Spleen (tissue), 11 donors: Measurements from ENCODE around the gene OPCML. TPM values are rescaled to one million over a fixed set of nuclear protein-coding genes. Genes with fewer than 3 reads are reported as not detected.

ENCODE experiments used
- DNase-seq: peaks from one replicate; pipeline ENCODE4 v3.0.0-alpha.2; 2020
- H3K27ac ChIP-seq, 8 donors: fragments of 200-600 bp; sonication (generic) in 7 of 8; 1 replicate in 4 of 8; 2 replicates in 4 of 8; pipeline versions ENCODE4 v1.5.0 to v1.8.0; 2016 to 2021; ENCODE audit warnings: inconsistent platforms in 4 of 8, mild to moderate bottlenecking in 4 of 8, moderate library complexity in 1 of 8
- H3K27me3 ChIP-seq, 7 donors: fragments of 200-600 bp; sonication (generic) in 6 of 7; replicated peaks in 1 of 7; 1 replicate in 4 of 7; 2 replicates in 3 of 7; pipeline versions ENCODE4 v1.5.0 to v1.8.0; 2016 to 2021; ENCODE audit warnings: inconsistent platforms in 3 of 7, mild to moderate bottlenecking in 1 of 7
- H3K36me3 ChIP-seq, 6 donors: fragments of 200-600 bp; sonication (generic) in 5 of 6; 1 replicate in 4 of 6; 2 replicates in 2 of 6; pipeline versions ENCODE4 v1.5.0 to v1.8.0; 2016 to 2021; ENCODE audit warnings: inconsistent platforms in 2 of 6
- H3K4me1 ChIP-seq, 6 donors: fragments of 200-600 bp; sonication (generic) in 5 of 6; 1 replicate in 3 of 6; 2 replicates in 3 of 6; pipeline versions ENCODE4 v1.5.0 to v1.8.0; 2016 to 2021; ENCODE audit warnings: inconsistent platforms in 3 of 6
- H3K4me3 ChIP-seq, 8 donors: fragments of 200-600 bp; sonication (generic) in 7 of 8; 1 replicate in 4 of 8; 2 replicates in 4 of 8; pipeline versions ENCODE4 v1.5.0 to v1.8.0; 2016 to 2021; ENCODE audit warnings: inconsistent platforms in 4 of 8, mild to moderate bottlenecking in 4 of 8, moderate library complexity in 2 of 8
- H3K9me3 ChIP-seq, 8 donors: fragments of 200-600 bp; sonication (generic) in 7 of 8; 1 replicate in 4 of 8; 2 replicates in 4 of 8; pipeline versions ENCODE4 v1.5.0 to v1.8.0; 2016 to 2021; ENCODE audit warnings: inconsistent platforms in 4 of 8
- CTCF ChIP-seq, 11 experiments: fragments of 200-600 bp in 7 of 11; fragments of 450-650 bp in 4 of 11; sonication (generic) in 4 of 11; IDR thresholded peaks in 8 of 11; conservative IDR thresholded peaks in 3 of 11; 1 replicate in 7 of 11; 2 replicates in 4 of 11; pipeline versions ENCODE4 v1.4.0 to v1.8.0; 2016 to 2021; ENCODE audit warnings: antibody characterized with exemption in 11 of 11, inconsistent platforms in 4 of 11, mild to moderate bottlenecking in 1 of 11
- POLR2A ChIP-seq, 3 donors: fragments of 450-650 bp; IDR thresholded peaks; one replicate each; pipeline ENCODE4 v1.5.1; 2017; ENCODE audit warnings: antibody characterized with exemption in 3 of 3, mild to moderate bottlenecking in 1 of 3
- POLR2AphosphoS5 ChIP-seq, 3 donors: sonication (generic); formaldehyde crosslinking; IDR thresholded peaks; one replicate each; pipeline ENCODE4 v1.5.1; 2017; ENCODE audit warnings: antibody characterized with exemption in 3 of 3
- WGBS, 5 donors: extraction: QIAGEN DNeasy Blood & Tissue Kit in 3 of 5; methylation state at CpG; one replicate each; pipeline versions ENCODE4 v1.1.5 to v1.1.7; 2013 to 2018; 5-methylcytosine and 5-hydroxymethylcytosine counted together
- intact Hi-C: fragments of 100-400 bp; cut with DNase I; formaldehyde crosslinking; loops from one replicate; pipeline ENCODE4 v1.15.0; 2023; ENCODE audit warnings: low total_unique reads
- polyA plus RNA-seq, 3 donors: library from polyadenylated mRNA; stranded (reverse); fragments of 200-250 nt; gene quantifications; one replicate each; pipeline ENCODE4 v1.2.1, GENCODE V29; 2013
- total RNA-seq, 7 donors: library from RNA; depleted of rRNA in 3 of 7; stranded (reverse); fragments of >200 nt in 3 of 7; fragmentation: NEBNext Ultra II Directional in 4 of 7; extraction: Animal tissue kit (Norgen Biotek cat#: 25700) in 4 of 7; gene quantifications; one replicate each; pipeline versions ENCODE4 v1.1.0 to v1.2.1, GENCODE V29; 2016 to 2021
- donor health status: healthy with polysubstance abuse.
- donor health status: DM: no; HTN: no; CAD: no; lungs with moderate emphysema.
- donor health status: DM: no; HTN: no; CAD: no.
- donor health status: Bipolar disorder and iron deficiency.
- donor health status: healthy.
- donor health status: DM: no; HTN: no; CAD: no.
- donor health status: DM: yes; HTN: yes; CAD: no.

OPCML gene
- total and polyA plus RNA-seq, 10 donors = 0.09 to 10.7 (median 3.1) TPM

GRCh38 chr11:132790466-132790865 is 741.8 kb downstream of the OPCML start:
- DNase-seq = no peak
- 84 to 95% (median 90%) methylated on average over 5 of the region's 5 CpGs for WGBS, 5 donors
- intact Hi-C loops = no loop called here
- peaks cover 0 to 8% (median 0%) of the 10 kb centered on the region in 8 donors for H3K9me3 ChIP-seq
- TF ChIP-seq POLR2AphosphoS5 (IDR thresholded peaks at IDR 0.05) = no peak
- no peak for TF ChIP-seq POLR2A (IDR thresholded peaks at IDR 0.05)
- TF ChIP-seq CTCF (IDR thresholded peaks at IDR 0.05 in 8 of 11, conservative IDR thresholded peaks at IDR 0.05 in 3 of 11) = no peak
- H3K4me1 ChIP-seq = no peaks in the 10 kb centered on the region
- H3K27ac ChIP-seq = no peak overlapping the region
- H3K27me3 ChIP-seq = no peaks in the 10 kb centered on the region
- no peak overlapping the region for H3K4me3 ChIP-seq
- H3K36me3 ChIP-seq = no peaks in the 10 kb centered on the region

GRCh38 chr11:132788816-132789325 is 743.4 kb downstream of the OPCML start:
- intact Hi-C loops = no loop called here
- 80 to 88% (median 83%) methylated on average over 6 of the region's 6 CpGs for WGBS, 5 donors
- H3K4me1 ChIP-seq = no peaks in the 10 kb centered on the region
- no peaks in the 10 kb centered on the region for H3K27me3 ChIP-seq
- H3K36me3 ChIP-seq = no peaks in the 10 kb centered on the region
- H3K27ac ChIP-seq = no peak overlapping the region
- peaks cover 0 to 8% (median 0%) of the 10 kb centered on the region in 8 donors for H3K9me3 ChIP-seq
- no peak overlapping the region for H3K4me3 ChIP-seq
- no peak for TF ChIP-seq POLR2A (IDR thresholded peaks at IDR 0.05)
- TF ChIP-seq POLR2AphosphoS5 (IDR thresholded peaks at IDR 0.05) = no peak
- TF ChIP-seq CTCF (IDR thresholded peaks at IDR 0.05 in 8 of 11, conservative IDR thresholded peaks at IDR 0.05 in 3 of 11) = no peak
- no peak for DNase-seq

GRCh38 chr11:132785878-132786277 is 746.4 kb downstream of the OPCML start:
- H3K4me3 ChIP-seq = no peak overlapping the region
- WGBS, 5 donors = 57 to 64% (median 61%) methylated on average over 4 of the region's 4 CpGs
- H3K36me3 ChIP-seq = no peaks in the 10 kb centered on the region
- TF ChIP-seq POLR2AphosphoS5 (IDR thresholded peaks at IDR 0.05) = no peak
- TF ChIP-seq CTCF (IDR thresholded peaks at IDR 0.05 in 8 of 11, conservative IDR thresholded peaks at IDR 0.05 in 3 of 11) = no peak
- TF ChIP-seq POLR2A (IDR thresholded peaks at IDR 0.05) = no peak
- no peak overlapping the region for H3K27ac ChIP-seq
- no peaks in the 10 kb centered on the region for H3K4me1 ChIP-seq
- intact Hi-C loops = no loop called here
- no peaks in the 10 kb centered on the region for H3K9me3 ChIP-seq
- no peak for DNase-seq
- no peaks in the 10 kb centered on the region for H3K27me3 ChIP-seq

GRCh38 chr11:132784441-132784840 is 747.9 kb downstream of the OPCML start:
- 86 to 93% (median 89%) methylated on average over 5 of the region's 5 CpGs for WGBS, 5 donors
- no peaks in the 10 kb centered on the region for H3K4me1 ChIP-seq
- TF ChIP-seq CTCF (IDR thresholded peaks at IDR 0.05 in 8 of 11, conservative IDR thresholded peaks at IDR 0.05 in 3 of 11) (no peak), POLR2AphosphoS5 (IDR thresholded peaks at IDR 0.05) (no peak), POLR2A (IDR thresholded peaks at IDR 0.05) (no peak)
- H3K27ac ChIP-seq = no peak overlapping the region
- no peak overlapping the region for H3K4me3 ChIP-seq
- no peaks in the 10 kb centered on the region for H3K9me3 ChIP-seq
- intact Hi-C loops = no loop called here
- H3K36me3 ChIP-seq = no peaks in the 10 kb centered on the region
- no peaks in the 10 kb centered on the region for H3K27me3 ChIP-seq
- no peak for DNase-seq
